B cell (primary cell): ENCODE results near the gene CIAO2B.

ENCODE experiments used
- EZH2 ChIP-seq: IDR thresholded peaks from 2 replicates; pipeline ENCODE4 v1.6.1; 2012; ENCODE audit warnings: borderline replicate concordance, low read depth, mild to moderate bottlenecking, moderate library complexity, low read length; ENCODE audit not compliant: insufficient read depth, poor library complexity, severe bottlenecking
- TF ChIP-seq, protein P1 (sequence below): fragments of 200-600 bp; IDR thresholded peaks from one replicate; pipeline ENCODE4 v1.8.0; 2022; ENCODE audit warnings: antibody characterized with exemption, mild to moderate bottlenecking

DNA sequence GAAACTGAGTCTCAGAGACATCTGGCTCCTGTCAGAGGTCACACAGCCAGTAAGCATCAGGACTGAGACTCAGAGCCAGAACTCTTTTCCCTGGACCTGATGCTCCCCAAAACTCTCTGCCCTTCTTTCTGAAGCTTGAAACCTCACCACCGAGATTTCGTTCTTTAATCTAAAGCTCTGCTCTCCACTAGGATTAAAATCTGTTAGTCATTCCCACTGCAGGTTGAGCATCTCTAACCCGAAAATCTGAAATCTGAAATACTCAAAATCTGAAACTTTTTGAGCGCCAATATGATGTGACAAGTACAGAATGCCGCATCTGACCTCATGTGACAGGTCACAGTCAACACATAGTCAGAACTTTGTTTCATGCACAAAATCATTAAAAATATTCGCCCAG, 17.7 kb downstream of the CIAO2B start:
- TF ChIP-seq, protein P1, sequence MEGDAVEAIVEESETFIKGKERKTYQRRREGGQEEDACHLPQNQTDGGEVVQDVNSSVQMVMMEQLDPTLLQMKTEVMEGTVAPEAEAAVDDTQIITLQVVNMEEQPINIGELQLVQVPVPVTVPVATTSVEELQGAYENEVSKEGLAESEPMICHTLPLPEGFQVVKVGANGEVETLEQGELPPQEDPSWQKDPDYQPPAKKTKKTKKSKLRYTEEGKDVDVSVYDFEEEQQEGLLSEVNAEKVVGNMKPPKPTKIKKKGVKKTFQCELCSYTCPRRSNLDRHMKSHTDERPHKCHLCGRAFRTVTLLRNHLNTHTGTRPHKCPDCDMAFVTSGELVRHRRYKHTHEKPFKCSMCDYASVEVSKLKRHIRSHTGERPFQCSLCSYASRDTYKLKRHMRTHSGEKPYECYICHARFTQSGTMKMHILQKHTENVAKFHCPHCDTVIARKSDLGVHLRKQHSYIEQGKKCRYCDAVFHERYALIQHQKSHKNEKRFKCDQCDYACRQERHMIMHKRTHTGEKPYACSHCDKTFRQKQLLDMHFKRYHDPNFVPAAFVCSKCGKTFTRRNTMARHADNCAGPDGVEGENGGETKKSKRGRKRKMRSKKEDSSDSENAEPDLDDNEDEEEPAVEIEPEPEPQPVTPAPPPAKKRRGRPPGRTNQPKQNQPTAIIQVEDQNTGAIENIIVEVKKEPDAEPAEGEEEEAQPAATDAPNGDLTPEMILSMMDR: no peak
- no peak for TF ChIP-seq EZH2
